HepG2 (cell line): Measurements from ENCODE around the gene KRT77. TPM values are rescaled to one million over a fixed set of nuclear protein-coding genes. Genes with fewer than 3 reads are reported as not detected.

Experiments
- ATAC-seq: fragments of 200-7000 bp; cut with Tn5 transposase; 3 replicates; pipeline ENCODE4 v1.9.1; 2020; ENCODE audit warnings: mild to moderate bottlenecking, moderate library complexity
- BruUV-seq: library from RNA; stranded (reverse); fragments of 400-500 nt; replicated peaks from 2 replicates; lab custom pipeline; 2021; lab: Mats Ljungman, UMichigan
- CTCF ChIA-PET: fragments of 300-600 bp; formaldehyde crosslinking; extraction: SDS; loops from one replicate; lab custom pipeline; 2021; ENCODE audit warnings: low total read pairs, inconsistent platforms, low intra/inter-chr PET ratio; lab: Yijun Ruan, JAX
- POLR2A ChIA-PET: fragments of 350-600 bp; sonication (Branson Sonifier 250); formaldehyde crosslinking; loops from one replicate; lab custom pipeline; 2020; ENCODE audit warnings: antibody characterized with exemption, inconsistent platforms; lab: Yijun Ruan, JAX
- DNase-seq: peaks from one replicate; pipeline ENCODE4 v3.0.0-alpha.2; 2015; ENCODE audit warnings: low spot score
- FAIRE-seq: peaks from 3 replicates; lab custom pipeline; 2011; peaks lifted over from hg19 to GRCh38; lab: Jason Lieb, UNC
- H2AFZ ChIP-seq: one replicate; pipeline ENCODE4 v1.6.1; 2011; ENCODE audit warnings: low read length, inconsistent platforms
- H3K27ac ChIP-seq: fragments of 300-600 bp; 3 replicates; pipeline ENCODE4 v1.8.0; 2011; ENCODE audit warnings: mixed run types, mild to moderate bottlenecking, mixed read lengths, low read length, inconsistent platforms; ENCODE audit not compliant: insufficient read depth; ENCODE audit errors: extremely low read length
- H3K27me3 ChIP-seq, 2 experiments: fragments of 200-600 bp in 1 of 2; 2 replicates in 1 of 2; 3 replicates in 1 of 2; pipeline versions ENCODE4 v1.6.0 to v1.8.0; 2011; ENCODE audit warnings: low read length in 2 of 2, mild to moderate bottlenecking in 2 of 2, moderate library complexity in 2 of 2, inconsistent platforms in 1 of 2; ENCODE audit not compliant: insufficient read depth in 2 of 2, control insufficient read depth in 1 of 2
- H3K36me3 ChIP-seq, 2 experiments: fragments of 200-600 bp in 1 of 2; replicated peaks in 1 of 2; 2 replicates in 1 of 2; 3 replicates in 1 of 2; pipeline versions ENCODE4 v1.5.1 to v1.8.0; 2011; ENCODE audit warnings: low read length in 2 of 2, inconsistent platforms in 1 of 2; ENCODE audit not compliant: insufficient read depth in 2 of 2, control insufficient read depth in 1 of 2
- H3K4me1 ChIP-seq: 2 replicates; pipeline ENCODE4 v1.5.1; 2012; ENCODE audit warnings: low read length, inconsistent platforms; ENCODE audit not compliant: insufficient read depth
- H3K4me2 ChIP-seq: 2 replicates; pipeline ENCODE4 v1.6.0; 2011; ENCODE audit warnings: low read depth, low read length, inconsistent platforms
- H3K4me3 ChIP-seq, 3 experiments: fragments of 200-600 bp in 1 of 3; sonication (generic), shearing (Covaris generic) in 1 of 3; replicated peaks in 1 of 3; 2 replicates each; pipeline ENCODE4 v1.5.1; 2011 to 2016; ENCODE audit warnings: low read length in 3 of 3, inconsistent platforms in 2 of 3, low read depth in 2 of 3, mild to moderate bottlenecking in 2 of 3, control low read depth in 1 of 3, mixed read lengths in 1 of 3; ENCODE audit not compliant: insufficient read depth in 1 of 3
- H3K79me2 ChIP-seq: one replicate; pipeline ENCODE4 v1.6.1; 2011; ENCODE audit warnings: low read length, inconsistent platforms; ENCODE audit not compliant: insufficient read depth
- H3K9ac ChIP-seq: 2 replicates; pipeline ENCODE4 v1.6.0; 2011; ENCODE audit warnings: mild to moderate bottlenecking, low read depth, low read length, inconsistent platforms; ENCODE audit not compliant: insufficient read depth
- H3K9me3 ChIP-seq: 2 replicates; pipeline ENCODE4 v1.5.1; 2012; ENCODE audit warnings: mild to moderate bottlenecking, low read length
- H4K20me1 ChIP-seq: 2 replicates; pipeline ENCODE4 v1.6.0; 2011; ENCODE audit warnings: inconsistent platforms, mild to moderate bottlenecking, low read length, moderate library complexity; ENCODE audit not compliant: insufficient read depth
- NCOA1 ChIP-seq: sonication (generic); formaldehyde crosslinking; IDR thresholded peaks from 2 replicates; pipeline ENCODE4 v1.9.0; 2021; ENCODE audit warnings: missing genetic modification reagents
- NR2F2 ChIP-seq: IDR thresholded peaks from 2 replicates; pipeline ENCODE4 v1.6.1; 2012; ENCODE audit warnings: low read depth, inconsistent platforms, borderline replicate concordance
- SMC3 ChIP-seq: IDR thresholded peaks from 2 replicates; pipeline ENCODE4 v1.6.1; 2011; ENCODE audit warnings: low read length, improper control_type of control experiment
- SUZ12 ChIP-seq: fragments of 150-350 bp; IDR thresholded peaks from 2 replicates; pipeline ENCODE4 v1.6.1; 2014; ENCODE audit warnings: low read depth, low read length
- U2AF2 ChIP-seq: fragments of 200-400 bp; formaldehyde crosslinking; IDR thresholded peaks from 2 replicates; pipeline ENCODE4 v1.6.1; 2017; ENCODE audit warnings: low read depth, mild to moderate bottlenecking, low read length
- XBP1 ChIP-seq: sonication (generic); formaldehyde crosslinking; IDR thresholded peaks from 2 replicates; pipeline ENCODE4 v1.5.0; 2020; ENCODE audit warnings: missing genetic modification reagents
- YY1 ChIP-seq: IDR thresholded peaks from 2 replicates; pipeline ENCODE4 v1.6.1; 2011; ENCODE audit warnings: low read length, low read depth, moderate library complexity, mild to moderate bottlenecking; ENCODE audit not compliant: insufficient read depth, insufficient replicate concordance
- ZBTB42 ChIP-seq: sonication (generic); formaldehyde crosslinking; IDR thresholded peaks from 2 replicates; pipeline ENCODE4 v1.5.0; 2020; ENCODE audit warnings: mild to moderate bottlenecking, missing genetic modification reagents
- ZFP36 ChIP-seq: fragments of 150-350 bp; IDR thresholded peaks from 2 replicates; pipeline ENCODE4 v1.6.1; 2018; ENCODE audit warnings: borderline replicate concordance, low read length, low read depth; ENCODE audit not compliant: partially characterized antibody
- ZNF10 ChIP-seq: sonication (generic); formaldehyde crosslinking; IDR thresholded peaks from 2 replicates; pipeline ENCODE4 v1.4.0; 2020; ENCODE audit warnings: mild to moderate bottlenecking, low read depth, missing genetic modification reagents, borderline replicate concordance
- ZNF383 ChIP-seq: sonication (generic); formaldehyde crosslinking; IDR thresholded peaks from 2 replicates; pipeline ENCODE4 v1.4.0; 2020; ENCODE audit warnings: missing genetic modification reagents, mild to moderate bottlenecking, borderline replicate concordance
- ZNF614 ChIP-seq: IDR thresholded peaks from 2 replicates; pipeline ENCODE4 v1.6.1; 2018; ENCODE audit warnings: missing biosample characterization, missing genetic modification reagents, inconsistent platforms, borderline replicate concordance
- ZNF713 ChIP-seq: sonication (generic); formaldehyde crosslinking; IDR thresholded peaks from 2 replicates; pipeline ENCODE4 v1.4.0; 2020; ENCODE audit warnings: mild to moderate bottlenecking, missing genetic modification reagents
- WGBS: methylation state at CpG from one replicate; pipeline ENCODE4 v1.1.6; 2017; ENCODE audit warnings: low lambda C conversion rate; 5-methylcytosine and 5-hydroxymethylcytosine counted together
- in situ Hi-C: cut with HindIII; loops from 2 replicates; pipeline ENCODE4 v1.10.0; 2017; ENCODE audit warnings: low pct_unique_long_range_greater_than_20kb; ENCODE audit not compliant: extremely low pct_ligation_motif_present
- intact Hi-C: fragments of 100-400 bp; cut with micrococcal nuclease; formaldehyde crosslinking; loops from one replicate; pipeline ENCODE4 v1.10.0; 2022; ENCODE audit not compliant: unreplicated experiment
- polyA plus RNA-seq, 8 experiments: library from polyadenylated mRNA; depleted of rRNA in 3 of 8; stranded (reverse) in 7 of 8; unstranded in 1 of 8; fragments of >200 nt; fragmentation: Illumina TruSeq in 4 of 8; extraction: Trizol in 4 of 8; gene quantifications; 2 replicates each; pipeline versions ENCODE4 v1.2.1 to v1.2.3, GENCODE V29; 2011 to 2016; ENCODE audit warnings: low read depth in 4 of 8, missing spikeins in 1 of 8, mixed read lengths in 1 of 8; ENCODE audit not compliant: insufficient read depth in 1 of 8
- total RNA-seq, 5 experiments: library from RNA; depleted of rRNA; stranded (reverse); fragments of >200 nt; fragmentation: Illumina TruSeq; extraction: Trizol; gene quantifications; 2 replicates each; pipeline ENCODE4 v1.2.3, GENCODE V29; 2016; ENCODE audit warnings: low read depth in 1 of 5
- TF ChIP-seq, protein P1 (sequence below): sonication (generic); formaldehyde crosslinking; IDR thresholded peaks from 2 replicates; pipeline ENCODE4 v1.4.0; 2020; ENCODE audit warnings: missing genetic modification reagents
- TF ChIP-seq, protein P2 (sequence below): IDR thresholded peaks from 2 replicates; pipeline ENCODE4 v1.6.1; 2016
- TF ChIP-seq, protein P3 (sequence below): sonication (generic); formaldehyde crosslinking; IDR thresholded peaks from 2 replicates; pipeline ENCODE4 v1.4.0; 2020; ENCODE audit warnings: mild to moderate bottlenecking, low read depth, missing genetic modification reagents

The KRT77 gene
- total and polyA plus RNA-seq, 2 of the 13 experiments (the other 11 are each of a cell fraction or from before 2014, with no cell fraction given), result not detected

DNA sequence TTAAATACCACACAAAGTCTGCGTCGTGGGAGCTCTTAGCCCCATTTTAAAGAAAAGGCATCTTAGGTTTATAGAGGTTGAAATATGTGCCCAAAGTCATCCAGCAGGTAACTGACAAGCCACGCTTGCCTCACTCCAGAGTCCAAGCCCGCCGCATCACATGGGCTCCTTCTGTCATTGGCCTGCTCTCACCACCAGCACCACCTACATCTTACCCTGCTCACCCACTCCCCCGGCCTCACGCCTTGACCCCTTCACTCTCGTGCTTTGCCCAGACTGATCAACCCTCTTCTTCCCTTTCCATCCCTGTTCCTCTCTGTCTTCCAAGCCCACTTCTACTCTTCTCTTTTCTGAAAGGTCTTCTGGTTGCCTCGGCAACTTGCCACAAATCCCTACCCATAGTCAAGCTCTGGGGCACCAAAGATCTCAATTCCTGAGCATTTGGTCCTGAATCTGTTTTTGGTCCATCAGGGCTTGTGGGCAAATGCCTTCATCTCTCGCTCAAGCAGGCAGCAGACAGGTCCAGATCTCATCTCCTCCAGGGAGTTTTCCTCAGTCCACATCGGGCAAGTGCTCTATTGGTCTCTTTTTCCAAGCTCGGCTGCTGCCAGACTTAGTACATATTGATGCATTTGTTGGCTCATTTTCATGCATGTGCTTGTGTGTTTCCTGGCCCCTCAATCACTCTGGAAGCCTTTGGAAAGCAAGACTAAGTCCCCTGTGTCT lies 19.6 kb downstream of the KRT77 start (continued):
- TF ChIP-seq ZBTB42 (CRISPR knock-in tag), result no peak
- TF ChIP-seq XBP1 (CRISPR knock-in tag), result no peak
- no peak for TF ChIP-seq ZNF713 (CRISPR knock-in tag)
- TF ChIP-seq ZFP36, result no peak
- TF ChIP-seq, all 625 proteins: peak for 0

DNA sequence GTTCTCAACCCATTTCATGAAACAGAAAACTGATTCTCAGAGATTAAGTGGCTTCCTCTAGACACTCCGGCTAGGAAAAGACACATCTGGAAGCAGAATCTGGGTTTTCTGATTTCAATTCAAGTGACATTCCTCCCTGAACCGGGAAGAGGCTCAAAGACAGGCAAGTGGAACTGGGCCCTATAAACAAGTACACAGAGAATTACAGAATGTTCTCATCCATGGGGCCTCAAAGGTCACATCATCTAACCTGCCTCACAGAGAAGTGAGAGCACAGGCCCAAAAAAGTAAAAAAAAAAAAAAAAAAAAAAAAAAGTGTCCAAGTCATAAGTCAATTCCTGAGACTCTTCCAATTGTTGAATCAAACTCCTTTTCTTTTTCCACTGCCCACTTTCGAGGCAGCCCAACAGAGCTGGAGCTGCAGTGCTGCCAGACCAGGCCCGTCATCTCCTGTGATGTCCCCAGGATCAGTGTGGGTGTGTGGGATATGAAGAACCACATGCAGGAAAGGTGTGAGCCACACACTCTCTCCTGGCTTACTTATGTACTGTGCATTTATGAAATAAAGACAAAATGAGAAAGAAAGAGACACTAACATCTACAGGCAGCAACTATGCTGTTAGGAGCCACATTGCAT lies 20.3 kb downstream of the KRT77 start:
- H3K36me3 ChIP-seq, result no peaks in the 10 kb centered on the region
- CTCF ChIA-PET, result no interaction called here
- peaks cover 4 to 40% of the 10 kb centered on the region in 2 experiments; a peak in 3 of 5 replicates for H3K27me3 ChIP-seq
- H4K20me1 ChIP-seq, result no peaks in the 10 kb centered on the region
- H3K79me2 ChIP-seq, result no peaks in the 10 kb centered on the region
- H2AFZ ChIP-seq, result no peak overlapping the region
- DNase-seq (no peak), FAIRE-seq (no peak), ATAC-seq (no peak)
- in situ Hi-C loops (loop anchor here (25.0 kb wide), 1 partner anchor 304 kb away; no protein-coding TSS in a partner anchor), intact Hi-C loops (no loop called here)
- no peak overlapping the region for H3K4me3 ChIP-seq
- POLR2A ChIA-PET, result no interaction called here
- no peaks in the 10 kb centered on the region for H3K9me3 ChIP-seq
- no peak overlapping the region for H3K9ac ChIP-seq
- H3K4me2 ChIP-seq, result no peak overlapping the region
- WGBS, result 1% methylated on average over 4 of the region's 4 CpGs
- no TSS peak for BruUV-seq
- no peak overlapping the region for H3K27ac ChIP-seq
- no peaks in the 10 kb centered on the region for H3K4me1 ChIP-seq
- TF ChIP-seq NCOA1 (CRISPR knock-in tag) (no peak), ZNF614 (CRISPR knock-in tag) (no peak), SMC3 (no peak), NR2F2 (no peak), ZNF10 (CRISPR knock-in tag) (no peak), ZNF383 (no peak), U2AF2 (no peak), YY1 (no peak), SUZ12 (no peak)
- TF ChIP-seq, protein P1, sequence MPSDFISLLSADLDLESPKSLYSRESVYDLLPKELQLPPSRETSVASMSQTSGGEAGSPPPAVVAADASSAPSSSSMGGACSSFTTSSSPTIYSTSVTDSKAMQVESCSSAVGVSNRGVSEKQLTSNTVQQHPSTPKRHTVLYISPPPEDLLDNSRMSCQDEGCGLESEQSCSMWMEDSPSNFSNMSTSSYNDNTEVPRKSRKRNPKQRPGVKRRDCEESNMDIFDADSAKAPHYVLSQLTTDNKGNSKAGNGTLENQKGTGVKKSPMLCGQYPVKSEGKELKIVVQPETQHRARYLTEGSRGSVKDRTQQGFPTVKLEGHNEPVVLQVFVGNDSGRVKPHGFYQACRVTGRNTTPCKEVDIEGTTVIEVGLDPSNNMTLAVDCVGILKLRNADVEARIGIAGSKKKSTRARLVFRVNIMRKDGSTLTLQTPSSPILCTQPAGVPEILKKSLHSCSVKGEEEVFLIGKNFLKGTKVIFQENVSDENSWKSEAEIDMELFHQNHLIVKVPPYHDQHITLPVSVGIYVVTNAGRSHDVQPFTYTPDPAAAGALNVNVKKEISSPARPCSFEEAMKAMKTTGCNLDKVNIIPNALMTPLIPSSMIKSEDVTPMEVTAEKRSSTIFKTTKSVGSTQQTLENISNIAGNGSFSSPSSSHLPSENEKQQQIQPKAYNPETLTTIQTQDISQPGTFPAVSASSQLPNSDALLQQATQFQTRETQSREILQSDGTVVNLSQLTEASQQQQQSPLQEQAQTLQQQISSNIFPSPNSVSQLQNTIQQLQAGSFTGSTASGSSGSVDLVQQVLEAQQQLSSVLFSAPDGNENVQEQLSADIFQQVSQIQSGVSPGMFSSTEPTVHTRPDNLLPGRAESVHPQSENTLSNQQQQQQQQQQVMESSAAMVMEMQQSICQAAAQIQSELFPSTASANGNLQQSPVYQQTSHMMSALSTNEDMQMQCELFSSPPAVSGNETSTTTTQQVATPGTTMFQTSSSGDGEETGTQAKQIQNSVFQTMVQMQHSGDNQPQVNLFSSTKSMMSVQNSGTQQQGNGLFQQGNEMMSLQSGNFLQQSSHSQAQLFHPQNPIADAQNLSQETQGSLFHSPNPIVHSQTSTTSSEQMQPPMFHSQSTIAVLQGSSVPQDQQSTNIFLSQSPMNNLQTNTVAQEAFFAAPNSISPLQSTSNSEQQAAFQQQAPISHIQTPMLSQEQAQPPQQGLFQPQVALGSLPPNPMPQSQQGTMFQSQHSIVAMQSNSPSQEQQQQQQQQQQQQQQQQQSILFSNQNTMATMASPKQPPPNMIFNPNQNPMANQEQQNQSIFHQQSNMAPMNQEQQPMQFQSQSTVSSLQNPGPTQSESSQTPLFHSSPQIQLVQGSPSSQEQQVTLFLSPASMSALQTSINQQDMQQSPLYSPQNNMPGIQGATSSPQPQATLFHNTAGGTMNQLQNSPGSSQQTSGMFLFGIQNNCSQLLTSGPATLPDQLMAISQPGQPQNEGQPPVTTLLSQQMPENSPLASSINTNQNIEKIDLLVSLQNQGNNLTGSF (CRISPR knock-in tag), result no peak
- TF ChIP-seq, protein P2, sequence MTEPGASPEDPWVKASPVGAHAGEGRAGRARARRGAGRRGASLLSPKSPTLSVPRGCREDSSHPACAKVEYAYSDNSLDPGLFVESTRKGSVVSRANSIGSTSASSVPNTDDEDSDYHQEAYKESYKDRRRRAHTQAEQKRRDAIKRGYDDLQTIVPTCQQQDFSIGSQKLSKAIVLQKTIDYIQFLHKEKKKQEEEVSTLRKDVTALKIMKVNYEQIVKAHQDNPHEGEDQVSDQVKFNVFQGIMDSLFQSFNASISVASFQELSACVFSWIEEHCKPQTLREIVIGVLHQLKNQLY, result no peak
- TF ChIP-seq, protein P3, sequence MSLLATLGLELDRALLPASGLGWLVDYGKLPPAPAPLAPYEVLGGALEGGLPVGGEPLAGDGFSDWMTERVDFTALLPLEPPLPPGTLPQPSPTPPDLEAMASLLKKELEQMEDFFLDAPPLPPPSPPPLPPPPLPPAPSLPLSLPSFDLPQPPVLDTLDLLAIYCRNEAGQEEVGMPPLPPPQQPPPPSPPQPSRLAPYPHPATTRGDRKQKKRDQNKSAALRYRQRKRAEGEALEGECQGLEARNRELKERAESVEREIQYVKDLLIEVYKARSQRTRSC, result no peak
